Chondrocyte (in vitro differentiated cells): Measurements from ENCODE around the gene GADL1. TPM values are rescaled to one million over a fixed set of nuclear protein-coding genes. Genes with fewer than 3 reads are reported as not detected.

Experiments used
- DNase-seq: peaks from one replicate; pipeline ENCODE4 v3.0.0; 2021; ENCODE audit warnings: mixed read lengths, low spot score
- H3K27ac Mint-ChIP-seq: one replicate; pipeline ENCODE4 v1.8.0; 2021; ENCODE audit warnings: mild to moderate bottlenecking, moderate library complexity, mixed read lengths; ENCODE audit not compliant: unreplicated experiment
- H3K27me3 Mint-ChIP-seq: 2 replicates; pipeline ENCODE4 v1.8.0; 2021; ENCODE audit warnings: low read depth, mixed read lengths
- H3K36me3 Mint-ChIP-seq: 2 replicates; pipeline ENCODE4 v1.8.0; 2021; ENCODE audit warnings: low read depth, mixed read lengths
- H3K4me1 Mint-ChIP-seq: 2 replicates; pipeline ENCODE4 v1.8.0; 2021; ENCODE audit warnings: low read depth, mild to moderate bottlenecking, mixed read lengths
- H3K4me3 Mint-ChIP-seq: one replicate; pipeline ENCODE4 v1.8.0; 2021; ENCODE audit warnings: mild to moderate bottlenecking, moderate library complexity, mixed read lengths; ENCODE audit not compliant: unreplicated experiment
- H3K9me3 Mint-ChIP-seq: 2 replicates; pipeline ENCODE4 v1.8.0; 2021; ENCODE audit warnings: low read depth, mixed read lengths
- total RNA-seq: library from RNA; stranded (reverse); gene quantifications from 3 replicates; pipeline ENCODE4 v1.2.1, GENCODE V29; 2021
- TF ChIP-seq, protein P1 (sequence below): fragments of 200-600 bp; sonication (generic); IDR thresholded peaks from 2 replicates; pipeline ENCODE4 v1.5.0; 2021; ENCODE audit warnings: antibody characterized with exemption, mild to moderate bottlenecking, moderate library complexity

GADL1 gene
- total RNA-seq, 1 donor from 2014 or later = not detected

DNA sequence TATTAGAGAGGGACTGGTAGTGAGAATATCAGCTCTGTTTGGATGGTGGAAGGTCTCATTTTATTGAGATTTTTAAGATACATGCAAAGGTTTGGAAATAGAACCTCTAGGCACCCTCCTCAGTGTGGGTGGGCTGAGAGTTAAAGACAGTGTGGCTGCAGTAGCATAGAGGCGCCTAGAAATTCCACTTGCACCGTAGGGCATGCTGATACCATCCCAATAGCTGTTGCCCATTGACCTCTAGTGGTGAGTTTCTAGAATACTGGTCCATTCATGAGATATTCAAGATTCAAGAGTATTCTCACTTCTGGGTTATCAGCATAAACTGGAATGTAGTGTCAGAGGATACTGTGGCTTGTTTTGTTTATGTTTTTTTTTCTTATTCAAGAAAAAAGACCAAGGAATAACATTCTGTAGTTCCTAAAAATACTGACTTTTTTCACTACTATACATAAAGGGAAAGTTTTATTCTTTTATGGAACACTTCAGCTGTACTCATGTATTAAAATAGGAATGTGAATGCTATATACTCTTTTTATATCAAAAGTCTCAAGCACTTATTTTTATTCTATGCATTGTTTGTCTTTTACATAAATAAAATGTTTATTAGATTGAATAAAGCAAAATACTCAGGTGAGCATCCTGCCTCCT, 200.9 kb downstream of the GADL1 start:
- Mint-ChIP-seq H3K9me3 (no peaks in the 10 kb centered on the region), H3K4me3 (no peak overlapping the region), H3K36me3 (peaks cover 8% of the 10 kb centered on the region), H3K27ac (no peak overlapping the region), H3K27me3 (no peaks in the 10 kb centered on the region), H3K4me1 (peaks cover 27% of the 10 kb centered on the region)
- DNase-seq = no peak
- TF ChIP-seq, protein P1, sequence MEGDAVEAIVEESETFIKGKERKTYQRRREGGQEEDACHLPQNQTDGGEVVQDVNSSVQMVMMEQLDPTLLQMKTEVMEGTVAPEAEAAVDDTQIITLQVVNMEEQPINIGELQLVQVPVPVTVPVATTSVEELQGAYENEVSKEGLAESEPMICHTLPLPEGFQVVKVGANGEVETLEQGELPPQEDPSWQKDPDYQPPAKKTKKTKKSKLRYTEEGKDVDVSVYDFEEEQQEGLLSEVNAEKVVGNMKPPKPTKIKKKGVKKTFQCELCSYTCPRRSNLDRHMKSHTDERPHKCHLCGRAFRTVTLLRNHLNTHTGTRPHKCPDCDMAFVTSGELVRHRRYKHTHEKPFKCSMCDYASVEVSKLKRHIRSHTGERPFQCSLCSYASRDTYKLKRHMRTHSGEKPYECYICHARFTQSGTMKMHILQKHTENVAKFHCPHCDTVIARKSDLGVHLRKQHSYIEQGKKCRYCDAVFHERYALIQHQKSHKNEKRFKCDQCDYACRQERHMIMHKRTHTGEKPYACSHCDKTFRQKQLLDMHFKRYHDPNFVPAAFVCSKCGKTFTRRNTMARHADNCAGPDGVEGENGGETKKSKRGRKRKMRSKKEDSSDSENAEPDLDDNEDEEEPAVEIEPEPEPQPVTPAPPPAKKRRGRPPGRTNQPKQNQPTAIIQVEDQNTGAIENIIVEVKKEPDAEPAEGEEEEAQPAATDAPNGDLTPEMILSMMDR = peak; percentile 97

DNA sequence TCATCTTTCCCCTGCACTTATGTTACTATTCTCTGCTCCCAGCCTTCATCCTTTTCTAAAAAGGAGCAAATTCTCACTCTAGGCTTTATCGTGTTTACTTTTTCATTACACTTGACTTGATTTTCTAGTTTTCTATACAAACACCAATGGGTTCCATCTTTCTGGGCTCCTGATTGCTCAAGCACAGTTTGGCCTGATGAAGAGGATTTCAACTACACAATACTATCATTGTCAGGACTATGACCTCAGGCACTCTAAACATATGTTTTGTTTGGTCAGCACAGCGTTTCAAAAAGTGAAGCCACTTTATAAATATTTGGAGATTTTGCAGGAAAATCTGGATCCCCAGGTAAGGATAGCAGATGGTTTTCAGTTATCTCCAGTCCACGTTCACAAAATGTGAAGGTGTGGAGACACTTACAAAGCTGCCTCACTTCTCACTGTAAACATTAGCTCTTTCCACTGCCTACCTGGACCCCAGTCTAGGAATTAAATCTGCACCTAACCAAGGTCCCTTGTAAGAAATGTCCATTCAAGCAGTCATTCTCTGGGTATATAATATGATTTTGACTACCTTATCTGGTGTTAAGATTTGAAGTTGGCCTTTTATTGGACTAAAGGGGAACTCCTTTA, 201.8 kb downstream of the GADL1 start:
- Mint-ChIP-seq H3K9me3 (no peaks in the 10 kb centered on the region), H3K36me3 (peaks cover 8% of the 10 kb centered on the region), H3K27ac (no peak overlapping the region), H3K4me3 (no peak overlapping the region), H3K27me3 (no peaks in the 10 kb centered on the region), H3K4me1 (peaks cover 35% of the 10 kb centered on the region)
- DNase-seq = no peak
- TF ChIP-seq, protein P1 = no peak

DNA sequence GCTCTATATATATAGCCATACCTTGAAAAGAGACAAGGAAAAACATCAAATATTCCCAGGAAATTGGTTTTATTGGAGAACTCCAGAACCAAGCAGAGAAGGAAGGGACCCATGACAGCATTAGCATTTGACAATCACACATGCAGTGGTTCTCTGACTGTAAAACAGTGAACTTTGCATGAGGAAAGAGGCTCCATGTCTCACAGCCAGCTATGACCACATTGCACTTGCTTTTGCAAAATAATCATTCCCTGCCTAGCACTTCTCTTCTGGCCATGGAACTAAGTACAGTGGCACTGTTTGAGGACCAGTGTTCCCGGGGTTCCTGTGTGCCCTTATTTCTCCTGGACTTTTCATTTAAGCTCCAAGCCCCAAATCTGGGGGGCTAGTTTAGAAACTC, 202.5 kb downstream of the GADL1 start:
- peaks cover 4% of the 10 kb centered on the region for H3K36me3 Mint-ChIP-seq
- peaks cover 35% of the 10 kb centered on the region for H3K4me1 Mint-ChIP-seq

DNA sequence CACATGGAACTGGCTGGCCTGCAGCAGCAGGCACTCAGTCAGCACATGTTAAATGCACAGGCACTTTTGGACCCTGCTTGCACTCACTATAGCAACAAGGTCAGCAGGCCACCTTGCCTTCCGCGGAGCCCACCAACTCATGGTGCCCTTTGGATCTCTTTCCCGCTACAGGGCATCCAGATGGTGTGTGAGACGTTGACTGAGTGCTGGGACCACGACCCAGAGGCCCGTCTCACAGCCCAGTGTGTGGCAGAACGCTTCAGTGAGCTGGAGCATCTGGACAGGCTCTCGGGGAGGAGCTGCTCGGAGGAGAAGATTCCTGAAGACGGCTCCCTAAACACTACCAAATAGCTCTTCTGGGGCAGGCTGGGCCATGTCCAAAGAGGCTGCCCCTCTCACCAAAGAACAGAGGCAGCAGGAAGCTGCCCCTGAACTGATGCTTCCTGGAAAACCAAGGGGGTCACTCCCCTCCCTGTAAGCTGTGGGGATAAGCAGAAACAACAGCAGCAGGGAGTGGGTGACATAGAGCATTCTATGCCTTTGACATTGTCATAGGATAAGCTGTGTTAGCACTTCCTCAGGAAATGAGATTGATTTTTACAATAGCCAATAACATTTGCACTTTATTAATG, 203.1 kb downstream of the GADL1 start:
- H3K4me1 Mint-ChIP-seq = peaks cover 39% of the 10 kb centered on the region
- TF ChIP-seq, protein P1 = no peak
- H3K27me3 Mint-ChIP-seq = no peaks in the 10 kb centered on the region
- DNase-seq = no peak
- H3K27ac Mint-ChIP-seq = no peak overlapping the region
- H3K36me3 Mint-ChIP-seq = peaks cover 4% of the 10 kb centered on the region
- no peak overlapping the region for H3K4me3 Mint-ChIP-seq
- no peaks in the 10 kb centered on the region for H3K9me3 Mint-ChIP-seq

More for the DNA sequence above, 202.5 kb downstream of the GADL1 start:
- H3K27me3 Mint-ChIP-seq = no peaks in the 10 kb centered on the region
- no peak overlapping the region for H3K4me3 Mint-ChIP-seq
- no peak for DNase-seq
- H3K27ac Mint-ChIP-seq = no peak overlapping the region
- no peaks in the 10 kb centered on the region for H3K9me3 Mint-ChIP-seq
- TF ChIP-seq, protein P1 = no peak

DNA sequence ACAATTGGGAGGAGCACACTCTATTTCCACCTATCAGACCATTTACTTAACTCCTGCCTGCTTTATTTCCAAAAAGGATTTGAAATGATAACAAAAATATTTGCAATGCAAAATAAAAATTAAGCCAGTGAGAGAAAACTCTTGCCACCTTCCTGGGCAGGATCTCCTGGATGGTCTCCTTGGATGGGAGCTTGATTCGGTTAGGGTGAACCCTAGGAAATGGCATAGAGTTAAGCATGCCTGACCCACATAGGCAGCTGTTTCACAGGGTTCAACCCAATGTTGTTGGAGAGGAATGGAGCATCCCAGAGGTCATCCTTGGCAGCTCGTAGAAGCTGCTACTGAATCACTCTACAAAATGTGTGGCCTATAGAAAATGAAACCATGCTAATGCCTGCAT, 204.3 kb downstream of the GADL1 start:
- peaks cover 41% of the 10 kb centered on the region for H3K4me1 Mint-ChIP-seq
- no peaks in the 10 kb centered on the region for H3K9me3 Mint-ChIP-seq
- TF ChIP-seq, protein P1 = no peak
- H3K36me3 Mint-ChIP-seq = peaks cover 4% of the 10 kb centered on the region
- no peak overlapping the region for H3K4me3 Mint-ChIP-seq
- H3K27me3 Mint-ChIP-seq = no peaks in the 10 kb centered on the region
- no peak for DNase-seq
- no peak overlapping the region for H3K27ac Mint-ChIP-seq
